HL-60 (cell line): ENCODE measurements around the gene ITPR3.

Experiments
- POLR2AphosphoS5 ChIP-seq: IDR thresholded peaks from 2 replicates; pipeline ENCODE4 v1.6.1; 2012; ENCODE audit warnings: low read depth
- TF ChIP-seq, protein P1 (sequence below): IDR thresholded peaks from one replicate; pipeline ENCODE4 v1.5.1; 2011; ENCODE audit warnings: low read length, control low read depth, inconsistent platforms; ENCODE audit not compliant: insufficient read depth
- TF ChIP-seq, protein P2 (sequence below): IDR thresholded peaks from 2 replicates; pipeline ENCODE4 v1.6.1; 2012; ENCODE audit warnings: low read depth; ENCODE audit not compliant: insufficient replicate concordance

DNA sequence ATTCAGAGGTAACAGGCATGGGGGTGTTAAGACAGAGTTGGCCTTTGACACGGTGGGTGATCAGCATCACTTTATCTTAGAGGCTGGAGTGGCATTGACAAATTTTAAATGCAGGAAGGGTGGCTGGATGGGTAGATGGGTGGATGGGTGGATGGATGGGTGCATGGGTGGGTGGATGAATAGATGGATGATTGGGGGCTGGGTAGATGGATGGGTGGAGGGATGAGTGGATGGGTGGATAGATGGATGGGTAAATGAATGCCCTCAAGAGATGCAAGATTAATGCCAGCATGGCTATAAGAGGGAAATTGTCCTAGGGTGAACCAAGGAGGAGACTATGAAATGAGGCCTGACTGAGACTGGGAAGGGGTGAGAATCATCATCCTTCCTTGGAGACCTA lies 18.4 kb downstream of the ITPR3 start:
- TF ChIP-seq, protein P1, sequence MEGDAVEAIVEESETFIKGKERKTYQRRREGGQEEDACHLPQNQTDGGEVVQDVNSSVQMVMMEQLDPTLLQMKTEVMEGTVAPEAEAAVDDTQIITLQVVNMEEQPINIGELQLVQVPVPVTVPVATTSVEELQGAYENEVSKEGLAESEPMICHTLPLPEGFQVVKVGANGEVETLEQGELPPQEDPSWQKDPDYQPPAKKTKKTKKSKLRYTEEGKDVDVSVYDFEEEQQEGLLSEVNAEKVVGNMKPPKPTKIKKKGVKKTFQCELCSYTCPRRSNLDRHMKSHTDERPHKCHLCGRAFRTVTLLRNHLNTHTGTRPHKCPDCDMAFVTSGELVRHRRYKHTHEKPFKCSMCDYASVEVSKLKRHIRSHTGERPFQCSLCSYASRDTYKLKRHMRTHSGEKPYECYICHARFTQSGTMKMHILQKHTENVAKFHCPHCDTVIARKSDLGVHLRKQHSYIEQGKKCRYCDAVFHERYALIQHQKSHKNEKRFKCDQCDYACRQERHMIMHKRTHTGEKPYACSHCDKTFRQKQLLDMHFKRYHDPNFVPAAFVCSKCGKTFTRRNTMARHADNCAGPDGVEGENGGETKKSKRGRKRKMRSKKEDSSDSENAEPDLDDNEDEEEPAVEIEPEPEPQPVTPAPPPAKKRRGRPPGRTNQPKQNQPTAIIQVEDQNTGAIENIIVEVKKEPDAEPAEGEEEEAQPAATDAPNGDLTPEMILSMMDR, result no peak
- TF ChIP-seq POLR2AphosphoS5, result no peak
- TF ChIP-seq, protein P2, sequence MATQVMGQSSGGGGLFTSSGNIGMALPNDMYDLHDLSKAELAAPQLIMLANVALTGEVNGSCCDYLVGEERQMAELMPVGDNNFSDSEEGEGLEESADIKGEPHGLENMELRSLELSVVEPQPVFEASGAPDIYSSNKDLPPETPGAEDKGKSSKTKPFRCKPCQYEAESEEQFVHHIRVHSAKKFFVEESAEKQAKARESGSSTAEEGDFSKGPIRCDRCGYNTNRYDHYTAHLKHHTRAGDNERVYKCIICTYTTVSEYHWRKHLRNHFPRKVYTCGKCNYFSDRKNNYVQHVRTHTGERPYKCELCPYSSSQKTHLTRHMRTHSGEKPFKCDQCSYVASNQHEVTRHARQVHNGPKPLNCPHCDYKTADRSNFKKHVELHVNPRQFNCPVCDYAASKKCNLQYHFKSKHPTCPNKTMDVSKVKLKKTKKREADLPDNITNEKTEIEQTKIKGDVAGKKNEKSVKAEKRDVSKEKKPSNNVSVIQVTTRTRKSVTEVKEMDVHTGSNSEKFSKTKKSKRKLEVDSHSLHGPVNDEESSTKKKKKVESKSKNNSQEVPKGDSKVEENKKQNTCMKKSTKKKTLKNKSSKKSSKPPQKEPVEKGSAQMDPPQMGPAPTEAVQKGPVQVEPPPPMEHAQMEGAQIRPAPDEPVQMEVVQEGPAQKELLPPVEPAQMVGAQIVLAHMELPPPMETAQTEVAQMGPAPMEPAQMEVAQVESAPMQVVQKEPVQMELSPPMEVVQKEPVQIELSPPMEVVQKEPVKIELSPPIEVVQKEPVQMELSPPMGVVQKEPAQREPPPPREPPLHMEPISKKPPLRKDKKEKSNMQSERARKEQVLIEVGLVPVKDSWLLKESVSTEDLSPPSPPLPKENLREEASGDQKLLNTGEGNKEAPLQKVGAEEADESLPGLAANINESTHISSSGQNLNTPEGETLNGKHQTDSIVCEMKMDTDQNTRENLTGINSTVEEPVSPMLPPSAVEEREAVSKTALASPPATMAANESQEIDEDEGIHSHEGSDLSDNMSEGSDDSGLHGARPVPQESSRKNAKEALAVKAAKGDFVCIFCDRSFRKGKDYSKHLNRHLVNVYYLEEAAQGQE, result no peak
